WTC11 (cell line): ENCODE measurements around the gene ABCG8.

Experiments
- ATF3 ChIP-seq: sonication (generic); formaldehyde crosslinking; conservative IDR thresholded peaks from 2 replicates; pipeline ENCODE4 v1.8.1; 2022; ENCODE audit warnings: mild to moderate bottlenecking, missing genetic modification reagents
- CTCF ChIP-seq: fragments of 200-600 bp; IDR thresholded peaks from 2 replicates; pipeline ENCODE4 v1.8.0; 2022; ENCODE audit warnings: antibody characterized with exemption
- NFATC4 ChIP-seq: fragments of 250-450 bp; sonication (Bioruptor Pico); IDR thresholded peaks from 2 replicates; pipeline ENCODE4 v1.9.0; 2021; ENCODE audit warnings: mild to moderate bottlenecking
- USF2 ChIP-seq: sonication (generic); formaldehyde crosslinking; IDR thresholded peaks from 2 replicates; pipeline ENCODE4 v1.8.1; 2023; ENCODE audit warnings: mild to moderate bottlenecking, missing genetic modification reagents, moderate library complexity
- ZNF317 ChIP-seq: sonication (generic); formaldehyde crosslinking; IDR thresholded peaks from 2 replicates; pipeline ENCODE4 v1.8.1; 2023; ENCODE audit warnings: low read depth, mild to moderate bottlenecking, moderate library complexity, missing genetic modification reagents, borderline replicate concordance

GRCh38 chr2:43825841-43826240 lies 12.9 kb upstream of the ABCG8 start:
- TF ChIP-seq ATF3 (CRISPR knock-in tag): no peak
- no peak for TF ChIP-seq CTCF
- no peak for TF ChIP-seq ZNF317
- no peak for TF ChIP-seq USF2 (CRISPR knock-in tag)
- no peak for TF ChIP-seq NFATC4 (CRISPR knock-in tag)
